Trophoblast cell (in vitro differentiated cells and primary cell): ENCODE data around the gene PCLO.

ENCODE experiments used
- DNase-seq, 2 donors: peaks; one replicate each; pipeline ENCODE4 v3.0.0-alpha.2; 2016
- H2AFZ ChIP-seq: 2 replicates; pipeline ENCODE4 v1.6.1; 2013; ENCODE audit warnings: low read length, moderate library complexity, mild to moderate bottlenecking; ENCODE audit not compliant: insufficient read depth, poor library complexity
- H2AK5ac ChIP-seq: 2 replicates; pipeline ENCODE4 v1.6.1; 2013; ENCODE audit warnings: mild to moderate bottlenecking, low read length
- H2BK120ac ChIP-seq: 2 replicates; pipeline ENCODE4 v1.6.1; 2013; ENCODE audit warnings: low read length, mild to moderate bottlenecking, moderate library complexity; ENCODE audit not compliant: insufficient read depth, poor library complexity
- H2BK12ac ChIP-seq: 2 replicates; pipeline ENCODE4 v1.6.1; 2013; ENCODE audit warnings: mild to moderate bottlenecking, low read length, moderate library complexity
- H2BK5ac ChIP-seq: 2 replicates; pipeline ENCODE4 v1.6.1; 2013; ENCODE audit warnings: low read length, low read depth, moderate library complexity, mild to moderate bottlenecking; ENCODE audit not compliant: poor library complexity
- H3K14ac ChIP-seq: 2 replicates; pipeline ENCODE4 v1.6.1; 2013; ENCODE audit warnings: mild to moderate bottlenecking, low read length
- H3K18ac ChIP-seq: 2 replicates; pipeline ENCODE4 v1.6.1; 2013; ENCODE audit warnings: mild to moderate bottlenecking, low read length
- H3K23ac ChIP-seq: 2 replicates; pipeline ENCODE4 v1.6.1; 2013; ENCODE audit warnings: low read length
- H3K27ac ChIP-seq: 2 replicates; pipeline ENCODE4 v1.5.1; 2013; ENCODE audit warnings: low read depth, mild to moderate bottlenecking, inconsistent platforms, low read length, moderate library complexity
- H3K27me3 ChIP-seq: 2 replicates; pipeline ENCODE4 v1.6.1; 2013; ENCODE audit warnings: inconsistent platforms, mild to moderate bottlenecking, low read length, moderate library complexity; ENCODE audit not compliant: insufficient read depth
- H3K36me3 ChIP-seq, 2 experiments: 1 replicate in 1 of 2; 2 replicates in 1 of 2; pipeline ENCODE4 v1.6.1; 2013; ENCODE audit warnings: low read length in 2 of 2, mild to moderate bottlenecking in 2 of 2, moderate library complexity in 1 of 2; ENCODE audit not compliant: insufficient read depth in 2 of 2, control insufficient read depth in 1 of 2
- H3K4ac ChIP-seq: 2 replicates; pipeline ENCODE4 v1.6.1; 2013; ENCODE audit warnings: low read depth, mild to moderate bottlenecking, low read length, moderate library complexity
- H3K4me1 ChIP-seq, 2 experiments: 1 replicate in 1 of 2; 2 replicates in 1 of 2; pipeline ENCODE4 v1.6.1; 2013; ENCODE audit warnings: low read length in 2 of 2, mild to moderate bottlenecking in 2 of 2, moderate library complexity in 1 of 2; ENCODE audit not compliant: insufficient read depth in 2 of 2, control insufficient read depth in 1 of 2
- H3K4me2 ChIP-seq: 2 replicates; pipeline ENCODE4 v1.6.1; 2013; ENCODE audit warnings: inconsistent platforms, mild to moderate bottlenecking, low read length, moderate library complexity
- H3K4me3 ChIP-seq: 2 replicates; pipeline ENCODE4 v1.5.1; 2013; ENCODE audit warnings: mild to moderate bottlenecking, low read depth, low read length, inconsistent platforms
- H3K79me1 ChIP-seq: one replicate; pipeline ENCODE4 v1.6.1; 2013; ENCODE audit warnings: low read length
- H3K79me2 ChIP-seq: 2 replicates; pipeline ENCODE4 v1.6.1; 2013; ENCODE audit warnings: low read length, mild to moderate bottlenecking; ENCODE audit not compliant: control insufficient read depth, insufficient read depth, poor library complexity
- H3K9ac ChIP-seq: 2 replicates; pipeline ENCODE4 v1.6.1; 2013; ENCODE audit warnings: mild to moderate bottlenecking, low read length
- H3K9me3 ChIP-seq: 2 replicates; pipeline ENCODE4 v1.6.1; 2013; ENCODE audit warnings: low read depth, mild to moderate bottlenecking, control low read depth, inconsistent platforms, low read length; ENCODE audit not compliant: insufficient read depth
- H4K12ac ChIP-seq: 2 replicates; pipeline ENCODE4 v1.6.1; 2013; ENCODE audit warnings: low read depth, mild to moderate bottlenecking, low read length, moderate library complexity
- H4K8ac ChIP-seq: 2 replicates; pipeline ENCODE4 v1.6.1; 2013; ENCODE audit warnings: low read depth, mild to moderate bottlenecking, low read length, moderate library complexity
- H4K91ac ChIP-seq: one replicate; pipeline ENCODE4 v1.6.1; 2013; ENCODE audit warnings: low read depth, mild to moderate bottlenecking, low read length, moderate library complexity
- WGBS: extraction: QIAGEN DNeasy Blood & Tissue Kit; methylation state at CpG from one replicate; pipeline ENCODE4 v1.1.7; 2013; ENCODE audit warnings: missing lambda C conversion rate; ENCODE audit not compliant: insufficient read length, insufficient coverage; ENCODE audit errors: extremely low coverage; 5-methylcytosine and 5-hydroxymethylcytosine counted together

Gene PCLO

GRCh38 chr7:83117466-83117865, 45.2 kb downstream of the PCLO start:
- Histone ChIP-seq H3K79me2 (no peaks in the 10 kb centered on the region), H3K9ac (no peak overlapping the region), H2BK120ac (no peak overlapping the region), H4K12ac (no peak overlapping the region), H3K79me1 (no peaks in the 10 kb centered on the region), H3K9me3 (peaks cover 2% of the 10 kb centered on the region), H3K27ac (no peak overlapping the region), H3K18ac (no peak overlapping the region), H2AFZ (no peak overlapping the region), H3K4me2 (no peak overlapping the region), H2BK5ac (no peak overlapping the region), H4K91ac (no peak overlapping the region), H3K27me3 (no peaks in the 10 kb centered on the region), H3K36me3 (no peaks in the 10 kb centered on the region), H3K4ac (no peak overlapping the region), H3K4me3 (no peak overlapping the region), H2BK12ac (no peak overlapping the region), H3K23ac (no peak overlapping the region), H3K4me1 (no peaks in the 10 kb centered on the region), H3K14ac (no peak overlapping the region), H4K8ac (no peak overlapping the region), H2AK5ac (no peak overlapping the region)
- no CpG with 5 or more reads among the region's 2 CpGs for WGBS
- DNase-seq: no peak

- Histone ChIP-seq H3K36me3 (no peaks in the 10 kb centered on the region), H2AFZ (no peak overlapping the region), H3K4me1 (no peaks in the 10 kb centered on the region), H2BK12ac (no peak overlapping the region), H4K12ac (no peak overlapping the region), H3K27me3 (no peaks in the 10 kb centered on the region), H3K79me2 (no peaks in the 10 kb centered on the region), H3K9me3 (no peaks in the 10 kb centered on the region), H3K27ac (no peak overlapping the region), H3K4ac (no peak overlapping the region), H3K9ac (no peak overlapping the region), H4K91ac (no peak overlapping the region), H2BK120ac (no peak overlapping the region), H2BK5ac (no peak overlapping the region), H3K4me3 (no peak overlapping the region), H3K18ac (no peak overlapping the region), H3K23ac (no peak overlapping the region), H3K79me1 (no peaks in the 10 kb centered on the region), H2AK5ac (no peak overlapping the region), H3K4me2 (no peak overlapping the region), H4K8ac (no peak overlapping the region), H3K14ac (no peak overlapping the region)
- no peak for DNase-seq
- WGBS: no CpG with 5 or more reads among the region's 2 CpGs
Measured at GRCh38 chr7:83111391-83111790, 51.3 kb downstream of the PCLO start.

- H2AK5ac ChIP-seq: no peak overlapping the region
- H3K4me1 ChIP-seq: no peaks in the 10 kb centered on the region
- H3K4me2 ChIP-seq: no peak overlapping the region
Measured at GRCh38 chr7:83109352-83109751, 53.3 kb downstream of the PCLO start.

GRCh38 chr7:83105948-83106347, 56.7 kb downstream of the PCLO start:
- Histone ChIP-seq H3K4me1 (no peaks in the 10 kb centered on the region), H4K12ac (no peak overlapping the region), H3K18ac (no peak overlapping the region), H3K9ac (no peak overlapping the region), H2AK5ac (no peak overlapping the region), H3K4ac (no peak overlapping the region), H3K27ac (no peak overlapping the region), H2BK5ac (no peak overlapping the region), H3K9me3 (no peaks in the 10 kb centered on the region), H3K36me3 (no peaks in the 10 kb centered on the region), H2AFZ (no peak overlapping the region), H3K14ac (no peak overlapping the region), H4K8ac (no peak overlapping the region), H4K91ac (no peak overlapping the region), H3K27me3 (no peaks in the 10 kb centered on the region), H2BK120ac (no peak overlapping the region), H3K4me2 (no peak overlapping the region), H2BK12ac (no peak overlapping the region), H3K79me1 (no peaks in the 10 kb centered on the region), H3K23ac (no peak overlapping the region), H3K79me2 (no peaks in the 10 kb centered on the region), H3K4me3 (no peak overlapping the region)
- DNase-seq: no peak
- WGBS: no CpG with 5 or more reads among the region's 2 CpGs

More at GRCh38 chr7:83109352-83109751, 53.3 kb downstream of the PCLO start:
- Histone ChIP-seq H3K36me3 (no peaks in the 10 kb centered on the region), H2BK12ac (no peak overlapping the region), H2AFZ (no peak overlapping the region), H3K27me3 (no peaks in the 10 kb centered on the region), H3K18ac (no peak overlapping the region), H3K14ac (no peak overlapping the region), H3K4me3 (no peak overlapping the region), H4K91ac (no peak overlapping the region), H3K79me2 (no peaks in the 10 kb centered on the region), H3K9me3 (no peaks in the 10 kb centered on the region), H3K9ac (no peak overlapping the region), H3K79me1 (no peaks in the 10 kb centered on the region), H2BK5ac (no peak overlapping the region), H3K27ac (no peak overlapping the region), H4K8ac (no peak overlapping the region), H3K23ac (no peak overlapping the region), H4K12ac (no peak overlapping the region), H2BK120ac (no peak overlapping the region), H3K4ac (no peak overlapping the region)
- no peak for DNase-seq
- no CpG with 5 or more reads among the region's 2 CpGs for WGBS
